ENCODE results near the gene NEK2.

The NEK2 gene

GRCh38 chr1:211715971-211716370 is 40.5 kb upstream of the NEK2 start:
- Histone ChIP-seq H3K36me3 (ENCODE audit: control insufficient read depth, insufficient read depth, low read length) (no peaks in the 10 kb centered on the region), H3K4ac (ENCODE audit: low read depth, low read length) (no peak overlapping the region), H3K27me3 (ENCODE audit: insufficient read depth, low read length, poor library complexity) (no peaks in the 10 kb centered on the region), H2AK5ac (ENCODE audit: low read length) (no peak overlapping the region), H3K23ac (ENCODE audit: low read length) (no peak overlapping the region), H2BK5ac (ENCODE audit: low read length) (no peak overlapping the region), H3K56ac (ENCODE audit: low read length) (no peak overlapping the region), H4K8ac (ENCODE audit: low read depth, low read length) (no peak overlapping the region), H3K9ac (ENCODE audit: low read length) (no peak overlapping the region), H3K4me1 (ENCODE audit: control insufficient read depth, low read depth, low read length) (no peaks in the 10 kb centered on the region), H4K5ac (ENCODE audit: low read length) (no peak overlapping the region), H3K4me2 (ENCODE audit: low read length) (no peak overlapping the region), H3K27ac (ENCODE audit: low read depth, low read length) (no peak overlapping the region), H3K4me3 (ENCODE audit: low read length) (no peak overlapping the region), H2BK120ac (ENCODE audit: low read depth, low read length) (no peak overlapping the region), H3K79me2 (ENCODE audit: control insufficient read depth, insufficient read depth, low read length) (no peaks in the 10 kb centered on the region), H2BK15ac (replicated peaks; ENCODE audit: low read depth) (no peak overlapping the region), H3K18ac (ENCODE audit: low read length) (no peak overlapping the region), H3K79me1 (ENCODE audit: low read length) (no peaks in the 10 kb centered on the region)
- WGBS (ENCODE audit: extremely low coverage, insufficient coverage, low lambda C conversion rate), result no CpG with 5 or more reads among the region's 2 CpGs
- DNase-seq, result peak; percentile 52

GRCh38 chr1:211714154-211714553 is 38.7 kb upstream of the NEK2 start:
- no peaks in the 10 kb centered on the region for H3K79me2 ChIP-seq (ENCODE audit: control insufficient read depth, insufficient read depth, low read length)

GRCh38 chr1:211713231-211713630 is 37.8 kb upstream of the NEK2 start:
- H3K27me3 ChIP-seq (ENCODE audit: insufficient read depth, low read length, poor library complexity), result no peaks in the 10 kb centered on the region
- DNase-seq, result no peak
- no peak overlapping the region for H4K8ac ChIP-seq (ENCODE audit: low read depth, low read length)
- no peak overlapping the region for H3K9ac ChIP-seq (ENCODE audit: low read length)
- WGBS (ENCODE audit: extremely low coverage, insufficient coverage, low lambda C conversion rate), result no CpG with 5 or more reads among the region's 10 CpGs
- H3K4me1 ChIP-seq (ENCODE audit: control insufficient read depth, low read depth, low read length), result no peaks in the 10 kb centered on the region
- H2BK15ac ChIP-seq (replicated peaks; ENCODE audit: low read depth), result no peak overlapping the region
- H2BK5ac ChIP-seq (ENCODE audit: low read length), result no peak overlapping the region
- no peaks in the 10 kb centered on the region for H3K79me1 ChIP-seq (ENCODE audit: low read length)
- H3K27ac ChIP-seq (ENCODE audit: low read depth, low read length), result no peak overlapping the region
- H3K18ac ChIP-seq (ENCODE audit: low read length), result no peak overlapping the region
- H3K56ac ChIP-seq (ENCODE audit: low read length), result no peak overlapping the region
- H3K4ac ChIP-seq (ENCODE audit: low read depth, low read length), result no peak overlapping the region
- no peak overlapping the region for H3K4me3 ChIP-seq (ENCODE audit: low read length)
- no peak overlapping the region for H2BK120ac ChIP-seq (ENCODE audit: low read depth, low read length)
- no peaks in the 10 kb centered on the region for H3K36me3 ChIP-seq (ENCODE audit: control insufficient read depth, insufficient read depth, low read length)
- no peak overlapping the region for H3K4me2 ChIP-seq (ENCODE audit: low read length)
- no peaks in the 10 kb centered on the region for H3K79me2 ChIP-seq (ENCODE audit: control insufficient read depth, insufficient read depth, low read length)
- H3K23ac ChIP-seq (ENCODE audit: low read length), result no peak overlapping the region
- H4K5ac ChIP-seq (ENCODE audit: low read length), result no peak overlapping the region
- no peak overlapping the region for H2AK5ac ChIP-seq (ENCODE audit: low read length)

More at GRCh38 chr1:211714154-211714553, 38.7 kb upstream of the NEK2 start:
- Histone ChIP-seq H3K23ac (ENCODE audit: low read length) (no peak overlapping the region), H3K18ac (ENCODE audit: low read length) (no peak overlapping the region), H2AK5ac (ENCODE audit: low read length) (no peak overlapping the region), H4K8ac (ENCODE audit: low read depth, low read length) (no peak overlapping the region), H4K5ac (ENCODE audit: low read length) (no peak overlapping the region), H3K4me1 (ENCODE audit: control insufficient read depth, low read depth, low read length) (no peaks in the 10 kb centered on the region), H2BK15ac (replicated peaks; ENCODE audit: low read depth) (no peak overlapping the region), H3K27me3 (ENCODE audit: insufficient read depth, low read length, poor library complexity) (no peaks in the 10 kb centered on the region), H3K4me3 (ENCODE audit: low read length) (no peak overlapping the region), H3K4me2 (ENCODE audit: low read length) (no peak overlapping the region), H3K27ac (ENCODE audit: low read depth, low read length) (no peak overlapping the region), H3K4ac (ENCODE audit: low read depth, low read length) (no peak overlapping the region), H3K56ac (ENCODE audit: low read length) (no peak overlapping the region), H3K9ac (ENCODE audit: low read length) (no peak overlapping the region), H3K79me1 (ENCODE audit: low read length) (no peaks in the 10 kb centered on the region), H3K36me3 (ENCODE audit: control insufficient read depth, insufficient read depth, low read length) (no peaks in the 10 kb centered on the region), H2BK120ac (ENCODE audit: low read depth, low read length) (no peak overlapping the region), H2BK5ac (ENCODE audit: low read length) (no peak overlapping the region)
- WGBS (ENCODE audit: extremely low coverage, insufficient coverage, low lambda C conversion rate), result no CpG with 5 or more reads among the region's 5 CpGs
- no peak for DNase-seq

DNA sequence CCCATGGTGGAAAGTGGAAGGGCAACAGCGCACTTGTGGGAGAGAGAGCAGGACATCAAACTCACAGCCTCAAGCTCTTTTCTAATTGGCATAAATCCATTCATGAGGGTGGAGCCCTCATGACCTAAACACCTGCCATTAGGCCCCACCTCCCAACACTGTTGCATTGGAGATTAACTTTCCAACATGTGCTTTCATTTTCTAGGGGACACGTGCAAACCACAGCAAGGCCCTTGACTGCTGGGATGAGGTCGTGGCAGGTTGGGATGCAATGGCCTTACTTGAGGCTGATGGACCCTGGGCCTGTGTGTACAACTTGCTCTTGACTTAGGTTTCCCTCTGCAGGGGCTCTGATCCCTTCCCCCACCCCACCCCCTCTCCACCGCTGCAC is 35.9 kb upstream of the NEK2 start:
- Histone ChIP-seq H3K36me3 (ENCODE audit: control insufficient read depth, insufficient read depth, low read length) (no peaks in the 10 kb centered on the region), H3K27ac (ENCODE audit: low read depth, low read length) (no peak overlapping the region), H3K9ac (ENCODE audit: low read length) (no peak overlapping the region), H3K4ac (ENCODE audit: low read depth, low read length) (no peak overlapping the region), H2BK120ac (ENCODE audit: low read depth, low read length) (no peak overlapping the region), H3K23ac (ENCODE audit: low read length) (no peak overlapping the region), H3K18ac (ENCODE audit: low read length) (no peak overlapping the region), H3K4me3 (ENCODE audit: low read length) (no peak overlapping the region), H2AK5ac (ENCODE audit: low read length) (no peak overlapping the region), H2BK15ac (replicated peaks; ENCODE audit: low read depth) (no peak overlapping the region), H2BK5ac (ENCODE audit: low read length) (no peak overlapping the region), H3K56ac (ENCODE audit: low read length) (no peak overlapping the region), H3K4me2 (ENCODE audit: low read length) (no peak overlapping the region), H4K5ac (ENCODE audit: low read length) (no peak overlapping the region), H3K27me3 (ENCODE audit: insufficient read depth, low read length, poor library complexity) (no peaks in the 10 kb centered on the region), H3K79me2 (ENCODE audit: control insufficient read depth, insufficient read depth, low read length) (no peaks in the 10 kb centered on the region), H4K8ac (ENCODE audit: low read depth, low read length) (no peak overlapping the region), H3K4me1 (ENCODE audit: control insufficient read depth, low read depth, low read length) (no peaks in the 10 kb centered on the region), H3K79me1 (ENCODE audit: low read length) (no peaks in the 10 kb centered on the region)
- no CpG with 5 or more reads among the region's 4 CpGs for WGBS (ENCODE audit: extremely low coverage, insufficient coverage, low lambda C conversion rate)
- DNase-seq, result no peak

- H3K79me2 ChIP-seq (ENCODE audit: control insufficient read depth, insufficient read depth, low read length), result no peaks in the 10 kb centered on the region
- H3K18ac ChIP-seq (ENCODE audit: low read length), result no peak overlapping the region
- no peak overlapping the region for H2BK5ac ChIP-seq (ENCODE audit: low read length)
- no peak overlapping the region for H2BK120ac ChIP-seq (ENCODE audit: low read depth, low read length)
- no peak overlapping the region for H4K8ac ChIP-seq (ENCODE audit: low read depth, low read length)
- H3K27me3 ChIP-seq (ENCODE audit: insufficient read depth, low read length, poor library complexity), result no peaks in the 10 kb centered on the region
- H3K4me2 ChIP-seq (ENCODE audit: low read length), result no peak overlapping the region
- no peak overlapping the region for H3K4ac ChIP-seq (ENCODE audit: low read depth, low read length)
- H3K4me1 ChIP-seq (ENCODE audit: control insufficient read depth, low read depth, low read length), result no peaks in the 10 kb centered on the region
- no peak for DNase-seq
- WGBS (ENCODE audit: extremely low coverage, insufficient coverage, low lambda C conversion rate), result no CpG with 5 or more reads among the region's 6 CpGs
- H4K5ac ChIP-seq (ENCODE audit: low read length), result no peak overlapping the region
- no peak overlapping the region for H2BK15ac ChIP-seq (replicated peaks; ENCODE audit: low read depth)
- H3K23ac ChIP-seq (ENCODE audit: low read length), result no peak overlapping the region
- H3K79me1 ChIP-seq (ENCODE audit: low read length), result no peaks in the 10 kb centered on the region
- no peak overlapping the region for H3K4me3 ChIP-seq (ENCODE audit: low read length)
- H3K56ac ChIP-seq (ENCODE audit: low read length), result no peak overlapping the region
- H3K9ac ChIP-seq (ENCODE audit: low read length), result no peak overlapping the region
- H2AK5ac ChIP-seq (ENCODE audit: low read length), result no peak overlapping the region
- H3K36me3 ChIP-seq (ENCODE audit: control insufficient read depth, insufficient read depth, low read length), result no peaks in the 10 kb centered on the region
- H3K27ac ChIP-seq (ENCODE audit: low read depth, low read length), result no peak overlapping the region
These were observed 35.3 kb upstream of the NEK2 start for GRCh38 chr1:211710566-211711314.

- H3K56ac ChIP-seq (ENCODE audit: low read length), result no peak overlapping the region
- DNase-seq, result no peak
- no peak overlapping the region for H3K9ac ChIP-seq (ENCODE audit: low read length)
- no peak overlapping the region for H3K23ac ChIP-seq (ENCODE audit: low read length)
- no peak overlapping the region for H3K27ac ChIP-seq (ENCODE audit: low read depth, low read length)
- no peak overlapping the region for H4K8ac ChIP-seq (ENCODE audit: low read depth, low read length)
- H3K79me2 ChIP-seq (ENCODE audit: control insufficient read depth, insufficient read depth, low read length), result no peaks in the 10 kb centered on the region
- no peak overlapping the region for H2BK15ac ChIP-seq (replicated peaks; ENCODE audit: low read depth)
- H2BK5ac ChIP-seq (ENCODE audit: low read length), result no peak overlapping the region
- no peaks in the 10 kb centered on the region for H3K4me1 ChIP-seq (ENCODE audit: control insufficient read depth, low read depth, low read length)
- H3K4me2 ChIP-seq (ENCODE audit: low read length), result no peak overlapping the region
- no peak overlapping the region for H3K18ac ChIP-seq (ENCODE audit: low read length)
- no peak overlapping the region for H2AK5ac ChIP-seq (ENCODE audit: low read length)
- H3K36me3 ChIP-seq (ENCODE audit: control insufficient read depth, insufficient read depth, low read length), result no peaks in the 10 kb centered on the region
- H3K79me1 ChIP-seq (ENCODE audit: low read length), result no peaks in the 10 kb centered on the region
- H2BK120ac ChIP-seq (ENCODE audit: low read depth, low read length), result no peak overlapping the region
- no peak overlapping the region for H4K5ac ChIP-seq (ENCODE audit: low read length)
- no peaks in the 10 kb centered on the region for H3K27me3 ChIP-seq (ENCODE audit: insufficient read depth, low read length, poor library complexity)
- WGBS (ENCODE audit: extremely low coverage, insufficient coverage, low lambda C conversion rate), result no CpG with 5 or more reads among the region's 4 CpGs
- H3K4me3 ChIP-seq (ENCODE audit: low read length), result no peak overlapping the region
- no peak overlapping the region for H3K4ac ChIP-seq (ENCODE audit: low read depth, low read length)
These were observed 33.5 kb upstream of the NEK2 start for GRCh38 chr1:211708926-211709325.

Data from mesendoderm (in vitro differentiated cells).